Activated naive CD4-positive, alpha-beta T cell treated with Interleukin-2 at 50 U/mL for 16 hours (primary cell): ENCODE results near the gene HSF4.
A peak's percentile ranks its signal among the peaks of the same experiment; 100 is the strongest.

Experiments
- DNase-seq: peaks from one replicate; pipeline ENCODE4 v3.0.0-alpha.2; 2020

Gene HSF4

DNA sequence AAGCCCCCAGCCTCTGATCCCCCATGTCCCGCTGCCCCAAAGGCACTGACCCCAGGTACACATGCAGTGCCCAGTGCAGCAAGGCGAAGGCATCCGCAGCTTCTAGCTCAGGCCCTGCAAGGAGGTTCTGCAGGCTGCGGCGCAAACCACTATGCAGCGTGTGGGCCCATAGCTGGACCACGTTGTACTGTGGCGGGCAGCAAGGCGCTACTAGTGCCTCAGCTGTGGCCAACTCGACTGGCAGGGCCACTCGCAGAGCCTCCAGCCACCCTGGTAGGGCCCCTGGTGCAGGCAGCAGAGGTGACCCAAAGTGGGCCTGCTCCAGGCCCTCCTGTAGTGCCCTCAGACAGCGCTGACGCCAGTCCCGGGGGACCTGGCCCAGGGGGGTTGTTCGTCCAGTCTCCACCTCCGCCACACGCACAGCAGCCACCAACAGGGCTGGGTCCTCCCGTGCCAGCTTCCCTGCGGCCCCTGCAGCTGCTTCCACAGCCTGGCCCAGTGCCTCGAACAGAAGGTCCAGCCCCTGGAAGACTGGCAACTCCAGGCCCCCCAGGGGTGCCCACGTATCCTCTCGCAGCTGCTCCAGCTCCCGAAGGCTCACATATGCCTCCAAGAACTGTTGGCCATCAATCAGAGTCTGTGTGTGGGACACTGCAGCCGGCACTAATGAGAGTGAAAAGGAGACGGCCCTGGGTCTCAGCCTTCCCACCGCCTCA is 22.8 kb downstream of the HSF4 start:
- no peak for DNase-seq

DNA sequence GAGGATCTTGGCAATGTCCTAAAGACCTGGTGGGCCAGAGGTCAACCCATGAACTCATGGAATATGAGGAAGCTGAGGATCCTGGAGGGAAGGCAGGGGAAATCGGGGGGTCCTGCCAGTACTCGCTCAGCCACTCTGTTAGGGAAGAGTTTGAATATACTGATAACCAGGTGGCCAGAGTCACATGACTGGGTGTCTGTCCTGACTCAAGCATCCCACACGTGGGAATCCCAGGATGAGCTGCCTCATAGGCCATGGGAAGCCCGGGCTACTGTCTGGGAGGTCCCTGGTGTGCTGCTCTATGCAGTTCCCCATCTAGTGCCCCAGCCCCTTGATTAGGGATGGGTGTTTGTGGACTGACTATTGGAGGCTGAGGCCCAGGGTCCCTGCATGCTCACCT is 23.8 kb downstream of the HSF4 start:
- no peak for DNase-seq

GRCh38 chr16:67188798-67189197 is 24.3 kb downstream of the HSF4 start:
- no peak for DNase-seq

GRCh38 chr16:67190041-67190440 is 25.5 kb downstream of the HSF4 start, which contains the start of gene EXOC3L1:
Gene EXOC3L1, minus strand, starts transcription at chr16:67190136. Its CDS starts 460 bp downstream, at chr16:67189676.
- DNase-seq: no peak

DNA sequence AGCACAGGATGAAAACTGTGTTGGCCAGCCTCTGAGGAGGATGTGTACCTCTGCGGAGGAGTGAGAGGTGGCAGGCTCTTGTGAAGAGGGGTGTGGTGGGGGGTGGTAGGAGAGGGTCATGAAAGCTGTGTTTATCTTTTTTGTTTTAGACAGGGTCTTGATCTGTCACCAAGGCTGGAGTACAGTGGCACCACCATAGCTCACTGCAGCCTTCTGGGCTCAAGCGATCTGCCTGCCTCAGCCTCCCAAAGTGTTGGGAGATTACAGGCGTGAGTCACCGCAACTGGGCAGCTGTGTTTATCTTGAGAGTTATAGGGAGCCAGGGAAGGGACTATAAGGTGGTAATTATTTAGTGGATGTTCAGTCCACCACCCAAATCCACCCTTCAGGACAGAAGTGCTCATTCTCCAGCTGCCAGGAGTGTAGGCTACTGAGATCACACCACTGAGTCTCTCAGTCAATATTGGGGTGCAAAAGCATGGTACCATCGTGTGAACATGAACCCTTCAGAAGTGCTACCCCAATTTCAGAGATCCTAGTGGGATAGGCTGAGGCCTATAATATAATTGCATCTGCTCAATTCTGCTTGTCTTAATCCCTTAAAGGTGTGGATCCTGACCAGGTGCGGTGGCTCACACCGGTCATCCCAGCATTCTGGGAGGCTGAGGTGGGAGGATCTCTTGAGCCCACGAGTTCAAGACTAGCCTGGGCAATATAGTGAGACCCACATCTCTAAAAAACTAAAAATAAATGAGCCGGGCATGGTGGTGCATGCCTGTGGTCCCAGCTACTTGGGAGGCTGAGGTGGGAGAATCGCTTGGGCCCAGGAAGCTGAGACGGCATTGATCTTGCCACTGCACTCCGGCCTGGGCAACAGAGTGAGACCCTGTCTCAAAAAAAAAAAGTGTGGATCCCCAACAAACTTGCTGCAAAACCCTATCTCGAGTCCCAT is 26.2 kb downstream of the HSF4 start:
- DNase-seq: no peak

DNA sequence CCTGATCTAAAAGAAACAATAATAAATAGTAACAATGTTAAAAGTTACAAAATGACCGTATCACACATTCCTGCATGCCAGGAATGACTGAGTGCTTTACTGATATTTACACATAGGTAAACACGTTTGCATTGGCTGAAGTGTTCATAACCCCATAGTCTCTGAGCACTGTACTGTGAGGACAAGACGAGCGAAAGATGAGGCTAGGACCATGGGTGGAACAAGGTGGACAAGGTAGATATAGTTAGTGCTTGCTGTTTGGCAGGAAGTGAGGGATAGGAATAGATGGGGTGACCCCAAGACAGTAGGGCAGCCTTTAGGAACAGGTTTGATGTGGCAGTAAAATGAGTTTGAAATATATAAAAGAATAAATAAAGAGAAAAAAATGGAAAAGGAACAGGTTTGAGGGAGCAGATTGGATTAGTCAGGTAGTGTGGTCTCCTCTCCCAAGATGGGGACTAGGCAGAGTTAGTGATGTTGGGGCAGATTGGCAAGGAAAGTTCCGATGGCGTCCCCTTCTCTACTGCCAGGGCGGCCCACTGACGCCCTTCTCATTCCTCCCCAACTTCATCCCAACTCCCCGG is 27.0 kb downstream of the HSF4 start:
- DNase-seq: no peak

DNA sequence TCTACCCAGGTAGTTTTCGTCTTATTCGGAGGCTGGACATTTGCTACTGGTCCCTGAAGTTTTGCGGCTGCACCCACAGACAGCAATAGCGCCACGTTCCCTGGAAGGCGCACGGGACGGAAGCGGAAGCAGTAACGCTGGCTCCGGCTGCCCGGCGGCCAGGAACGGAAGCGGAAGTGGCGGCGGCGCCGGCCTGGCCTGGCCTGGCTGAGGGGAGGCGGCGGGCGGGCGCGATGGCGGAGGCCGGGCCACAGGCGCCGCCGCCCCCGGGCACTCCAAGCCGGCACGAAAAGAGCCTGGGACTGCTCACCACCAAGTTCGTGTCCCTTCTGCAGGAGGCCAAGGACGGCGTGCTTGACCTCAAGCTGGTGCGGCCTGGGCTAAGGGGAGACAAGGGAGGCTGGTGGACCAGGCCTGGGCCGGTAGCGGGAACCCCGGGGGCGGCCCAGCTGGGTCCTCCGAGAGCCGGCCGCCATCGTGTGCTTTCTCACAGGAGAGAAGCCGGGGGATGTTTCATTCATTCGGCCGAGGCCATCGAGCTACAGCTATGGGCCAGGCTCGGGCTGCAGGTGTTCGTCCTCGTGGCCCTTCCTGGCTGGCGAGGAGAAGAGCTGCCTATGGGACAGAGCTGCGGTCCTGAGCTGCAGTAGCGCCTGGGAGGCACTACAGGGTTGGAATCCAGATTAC is 27.6 kb downstream of the HSF4 start, which contains the start of gene E2F4:
E2F4 (plus strand) TSS at position 161 of the 687 bp plus-strand sequence; CDS start at position 234, 73 bp downstream.
- DNase-seq: peak; percentile 88

GRCh38 chr16:67192781-67193361 is 28.3 kb downstream of the HSF4 start:
- DNase-seq: no peak

- DNase-seq: no peak
Measured at GRCh38 chr16:67193536-67193935, 29.0 kb downstream of the HSF4 start.

DNA sequence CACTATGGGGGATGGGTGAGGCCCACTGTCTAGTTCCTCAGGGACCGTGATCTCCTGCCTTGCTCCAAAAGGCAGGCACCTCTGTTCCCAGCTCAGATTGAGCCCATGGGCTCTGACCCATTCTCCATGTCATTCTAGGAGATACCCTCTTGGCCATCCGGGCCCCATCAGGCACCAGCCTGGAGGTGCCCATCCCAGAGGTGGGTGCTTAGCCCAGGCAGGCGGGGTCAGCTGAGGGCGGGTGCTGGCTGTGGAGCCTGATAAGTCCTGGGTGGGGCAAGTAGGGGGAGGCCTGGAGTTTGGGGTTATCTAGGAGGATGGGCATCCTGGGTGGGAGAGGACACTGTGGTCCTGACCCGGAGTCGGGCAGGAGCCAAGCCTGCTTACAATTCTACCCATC is 29.7 kb downstream of the HSF4 start:
- no peak for DNase-seq

DNA sequence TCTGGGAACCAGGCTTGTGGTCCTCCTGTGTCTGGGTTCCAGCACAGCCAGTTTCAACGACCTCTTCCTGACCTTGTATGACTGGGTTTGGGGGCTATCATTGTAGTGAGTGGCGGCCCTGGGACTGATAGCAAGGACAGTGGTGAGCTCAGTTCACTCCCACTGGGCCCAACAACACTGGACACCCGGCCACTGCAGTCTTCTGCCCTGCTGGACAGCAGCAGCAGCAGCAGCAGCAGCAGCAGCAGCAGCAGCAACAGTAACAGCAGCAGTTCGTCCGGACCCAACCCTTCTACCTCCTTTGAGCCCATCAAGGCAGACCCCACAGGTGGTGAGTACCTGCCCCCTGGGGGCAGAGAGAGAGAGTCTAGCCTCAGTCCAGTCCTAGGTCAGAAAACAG is 31.1 kb downstream of the HSF4 start:
- DNase-seq: no peak

DNA sequence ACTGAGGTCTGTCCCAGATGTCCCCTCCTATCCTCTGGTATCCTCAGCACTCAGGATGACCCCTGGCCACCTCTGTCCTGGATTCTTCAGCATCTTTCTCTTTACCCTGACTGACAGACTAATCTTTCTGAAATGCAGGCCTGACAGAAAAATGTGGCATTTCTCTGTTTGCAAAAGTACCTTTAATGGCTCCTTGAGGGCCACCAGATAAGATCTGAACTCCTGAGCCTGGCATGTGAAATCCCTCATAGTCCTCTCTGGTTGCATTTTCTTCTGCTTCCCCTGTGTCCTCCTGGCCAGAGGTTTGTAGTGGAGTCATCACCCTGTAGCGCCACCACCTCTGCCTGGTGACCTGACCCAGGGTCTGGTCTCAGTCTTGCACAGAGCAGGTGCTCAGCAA is 32.3 kb downstream of the HSF4 start:
- no peak for DNase-seq

GRCh38 chr16:67197704-67198103 is 33.2 kb downstream of the HSF4 start:
- DNase-seq: no peak

- no peak for DNase-seq
Measured at GRCh38 chr16:67198238-67198734, 33.7 kb downstream of the HSF4 start.

GRCh38 chr16:67199011-67199807 is 34.7 kb downstream of the HSF4 start, which contains the start of gene ELMO3:
Gene ELMO3, plus strand, starts transcription at chr16:67199131. Its CDS starts 196 bp downstream, at chr16:67199327.
- no peak for DNase-seq

- no peak for DNase-seq
Measured at GRCh38 chr16:67199808-67200198, 35.3 kb downstream of the HSF4 start.

- DNase-seq: no peak
Measured at GRCh38 chr16:67200491-67200890, 35.9 kb downstream of the HSF4 start.

DNA sequence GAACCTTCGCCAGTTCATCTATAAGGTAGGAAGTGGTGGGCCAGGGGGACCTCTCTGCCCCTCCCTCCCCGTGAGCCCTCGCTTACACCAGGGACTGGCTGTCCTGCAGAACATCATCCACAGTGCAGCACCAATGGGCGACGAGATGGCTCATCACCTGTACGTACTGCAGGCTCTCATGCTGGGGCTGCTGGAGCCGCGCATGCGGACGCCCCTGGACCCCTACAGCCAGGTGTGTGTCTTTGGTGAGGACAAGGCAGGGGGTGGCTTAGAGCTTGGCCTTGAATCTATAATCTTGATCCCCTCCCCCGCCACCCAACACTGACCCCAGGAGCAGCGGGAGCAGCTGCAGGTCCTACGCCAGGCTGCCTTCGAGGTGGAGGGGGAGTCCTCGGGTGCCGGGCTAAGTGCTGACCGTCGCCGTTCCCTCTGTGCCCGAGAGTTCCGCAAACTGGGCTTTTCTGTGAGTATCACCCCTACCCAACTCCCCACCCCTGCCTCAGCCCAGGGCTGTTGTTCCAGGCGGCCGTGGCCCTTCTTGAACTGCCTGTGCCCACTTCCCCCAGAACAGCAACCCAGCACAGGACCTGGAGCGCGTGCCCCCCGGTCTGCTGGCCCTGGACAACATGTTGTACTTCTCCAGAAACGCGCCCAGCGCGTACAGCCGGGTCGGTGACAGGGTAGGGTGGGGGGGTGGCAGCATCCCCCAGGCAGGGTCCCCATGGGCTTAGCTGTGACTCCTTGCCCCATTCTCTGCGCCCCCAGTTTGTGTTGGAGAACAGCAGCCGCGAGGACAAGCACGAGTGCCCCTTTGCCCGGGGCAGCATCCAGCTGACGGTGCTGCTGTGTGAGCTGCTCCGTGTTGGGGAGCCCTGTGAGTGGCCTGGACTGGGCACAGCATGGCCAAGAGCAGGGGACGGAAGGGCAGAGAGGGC is 37.1 kb downstream of the HSF4 start:
- no peak for DNase-seq

- no peak for DNase-seq
Measured at GRCh38 chr16:67202426-67202825, 37.9 kb downstream of the HSF4 start.

- no peak for DNase-seq
Measured at GRCh38 chr16:67202956-67203493, 38.5 kb downstream of the HSF4 start.
